Fibroblast of lung (primary cell): ENCODE results near the gene LYZL4. TPM values are rescaled to one million over a fixed set of nuclear protein-coding genes. Genes with fewer than 3 reads are reported as not detected.

Source experiments
- DNase-seq, 2 donors: peaks; one replicate each; pipeline versions ENCODE4 v3.0.0 to v3.0.0-alpha.2; 2010; ENCODE audit warnings: low read depth in 2 of 2
- H2AFZ ChIP-seq: 2 replicates; pipeline ENCODE4 v1.5.1; 2012; ENCODE audit warnings: low read length, control low read depth, inconsistent platforms
- H3K27ac ChIP-seq: 2 replicates; pipeline ENCODE4 v1.5.1; 2011; ENCODE audit warnings: low read length, control low read depth; ENCODE audit not compliant: insufficient read depth
- H3K27me3 ChIP-seq: 2 replicates; pipeline ENCODE4 v1.5.1; 2011; ENCODE audit warnings: mild to moderate bottlenecking, low read length; ENCODE audit not compliant: control insufficient read depth, insufficient read depth
- H3K36me3 ChIP-seq: 2 replicates; pipeline ENCODE4 v1.5.1; 2011; ENCODE audit warnings: low read length; ENCODE audit not compliant: control insufficient read depth, insufficient read depth
- H3K4me1 ChIP-seq: 2 replicates; pipeline ENCODE4 v1.5.1; 2011; ENCODE audit warnings: low read length; ENCODE audit not compliant: control insufficient read depth, insufficient read depth; ENCODE audit errors: extremely low read depth
- H3K4me2 ChIP-seq: 2 replicates; pipeline ENCODE4 v1.5.1; 2011; ENCODE audit warnings: low read length, control low read depth; ENCODE audit not compliant: insufficient read depth; ENCODE audit errors: extremely low read depth
- H3K4me3 ChIP-seq, 4 experiments: fragments of 200-600 bp in 1 of 4; sonication (generic) in 1 of 4; replicated peaks in 1 of 4; 2 replicates each; pipeline ENCODE4 v1.5.1; 2011 to 2016; ENCODE audit warnings: low read length in 4 of 4, low read depth in 3 of 4, mild to moderate bottlenecking in 3 of 4, control low read depth in 2 of 4, inconsistent platforms in 1 of 4, mixed read lengths in 1 of 4; ENCODE audit not compliant: insufficient read depth in 1 of 4; ENCODE audit errors: control extremely low read depth in 1 of 4
- H3K79me2 ChIP-seq: 2 replicates; pipeline ENCODE4 v1.5.1; 2012; ENCODE audit warnings: mild to moderate bottlenecking, low read length, inconsistent platforms; ENCODE audit not compliant: control insufficient read depth, insufficient read depth
- H3K9ac ChIP-seq: 2 replicates; pipeline ENCODE4 v1.5.1; 2011; ENCODE audit warnings: mild to moderate bottlenecking, low read length, control low read depth; ENCODE audit not compliant: insufficient read depth
- H3K9me3 ChIP-seq: 2 replicates; pipeline ENCODE4 v1.5.1; 2012; ENCODE audit warnings: low read depth, low read length; ENCODE audit not compliant: control insufficient read depth, insufficient read depth
- H4K20me1 ChIP-seq: 2 replicates; pipeline ENCODE4 v1.5.1; 2011; ENCODE audit warnings: low read length; ENCODE audit not compliant: control insufficient read depth, insufficient read depth; ENCODE audit errors: extremely low read depth
- CTCF ChIP-seq, 2 donors: IDR thresholded peaks in 1 of 2; conservative IDR thresholded peaks in 1 of 2; 1 replicate in 1 of 2; 2 replicates in 1 of 2; pipeline ENCODE4 v1.5.1; 2011 to 2012; ENCODE audit warnings: low read length in 2 of 2, control low read depth in 1 of 2, inconsistent platforms in 1 of 2, low read depth in 1 of 2, mild to moderate bottlenecking in 1 of 2
- EZH2 ChIP-seq: IDR thresholded peaks from 2 replicates; pipeline ENCODE4 v1.5.1; 2012; ENCODE audit warnings: low read length, control low read depth, mild to moderate bottlenecking; ENCODE audit errors: missing control alignments
- polyA minus RNA-seq: library from RNA; depleted of rRNA, polyadenylated mRNA; stranded (reverse); fragments of >200 nt; gene quantifications from 2 replicates; pipeline ENCODE4 v1.2.3, GENCODE V29; 2011; ENCODE audit warnings: low replicate concordance
- polyA plus RNA-seq, 2 donors: library from polyadenylated mRNA; depleted of rRNA in 1 of 2; stranded (reverse) in 1 of 2; unstranded in 1 of 2; fragments of >200 nt; gene quantifications; 2 replicates each; pipeline ENCODE4 v1.2.1, GENCODE V29; 2011 to 2012; ENCODE audit warnings: missing spikeins in 1 of 2
- total RNA-seq: library from RNA; depleted of rRNA; stranded (reverse); fragments of >200 nt; gene quantifications from 2 replicates; pipeline ENCODE4 v1.2.1, GENCODE V29; 2014

The LYZL4 gene
- total RNA-seq = not detected in 2 replicates
- polyA plus RNA-seq = not detected in 2 replicates
- not detected in 2 replicates for polyA plus RNA-seq (2012)
- not detected in 2 replicates for polyA minus RNA-seq

GRCh38 chr3:42410370-42411131, at the start of gene LYZL4:
Gene LYZL4 (minus strand): TSS chr3:42410610. CDS start chr3:42407251, 3,359 bp downstream.
- Histone ChIP-seq H3K4me1 (no peaks in the 10 kb centered on the region), H3K27ac (no peak within 1 kb of the TSS), H3K79me2 (no peaks in the 10 kb centered on the region), H3K4me3 (no peak within 1 kb of the TSS), H3K27me3 (peaks cover 5% of the 10 kb centered on the region), H3K9ac (no peak within 1 kb of the TSS), H3K36me3 (no peaks in the 10 kb centered on the region), H2AFZ (no peak within 1 kb of the TSS), H3K4me2 (no peak within 1 kb of the TSS), H3K9me3 (no peaks in the 10 kb centered on the region), H4K20me1 (no peaks in the 10 kb centered on the region)
- DNase-seq = no peak
- TF ChIP-seq EZH2 = no peak
- TF ChIP-seq CTCF (conservative IDR thresholded peaks at IDR 0.05 in 1 of 2, IDR thresholded peaks at IDR 0.05 in 1 of 2; ENCODE audit: low read depth in 1 of 2, low read length in 2 of 2) = no peak

- Histone ChIP-seq H3K4me3 (no peak overlapping the region), H3K27me3 (no peaks in the 10 kb centered on the region), H3K36me3 (no peaks in the 10 kb centered on the region), H2AFZ (no peak overlapping the region), H3K9me3 (no peaks in the 10 kb centered on the region), H3K79me2 (no peaks in the 10 kb centered on the region), H4K20me1 (no peaks in the 10 kb centered on the region), H3K4me1 (no peaks in the 10 kb centered on the region), H3K27ac (no peak overlapping the region), H3K9ac (no peak overlapping the region), H3K4me2 (no peak overlapping the region)
- DNase-seq = no peak
- TF ChIP-seq EZH2 = no peak
- TF ChIP-seq CTCF (conservative IDR thresholded peaks at IDR 0.05 in 1 of 2, IDR thresholded peaks at IDR 0.05 in 1 of 2; ENCODE audit: low read depth in 1 of 2, low read length in 2 of 2) = no peak
These were observed 48.7 kb upstream of the LYZL4 start for GRCh38 chr3:42459151-42459550.

- H3K27me3 ChIP-seq = no peaks in the 10 kb centered on the region
- no peak for DNase-seq
- no peak overlapping the region for H3K4me2 ChIP-seq
- H3K27ac ChIP-seq = no peak overlapping the region
- no peak overlapping the region for H2AFZ ChIP-seq
- no peaks in the 10 kb centered on the region for H4K20me1 ChIP-seq
- no peaks in the 10 kb centered on the region for H3K36me3 ChIP-seq
- no peak overlapping the region for H3K4me3 ChIP-seq
- H3K4me1 ChIP-seq = no peaks in the 10 kb centered on the region
- H3K9me3 ChIP-seq = no peaks in the 10 kb centered on the region
- no peak overlapping the region for H3K9ac ChIP-seq
- no peaks in the 10 kb centered on the region for H3K79me2 ChIP-seq
- no peak for TF ChIP-seq EZH2
- TF ChIP-seq CTCF (conservative IDR thresholded peaks at IDR 0.05 in 1 of 2, IDR thresholded peaks at IDR 0.05 in 1 of 2; ENCODE audit: low read depth in 1 of 2, low read length in 2 of 2) = no peak
These were observed 45.8 kb upstream of the LYZL4 start for GRCh38 chr3:42456211-42456610.
